NB4 (cell line): ENCODE data around the gene GPR135.

ENCODE experiments used
- CTCF ChIP-seq: IDR thresholded peaks from one replicate; pipeline ENCODE4 v1.5.1; 2012; ENCODE audit warnings: low read depth, low read length
- POLR2A ChIP-seq: IDR thresholded peaks from 2 replicates; pipeline ENCODE4 v1.6.1; 2011; ENCODE audit warnings: mild to moderate bottlenecking; ENCODE audit not compliant: insufficient read length; ENCODE audit errors: extremely low read depth

DNA sequence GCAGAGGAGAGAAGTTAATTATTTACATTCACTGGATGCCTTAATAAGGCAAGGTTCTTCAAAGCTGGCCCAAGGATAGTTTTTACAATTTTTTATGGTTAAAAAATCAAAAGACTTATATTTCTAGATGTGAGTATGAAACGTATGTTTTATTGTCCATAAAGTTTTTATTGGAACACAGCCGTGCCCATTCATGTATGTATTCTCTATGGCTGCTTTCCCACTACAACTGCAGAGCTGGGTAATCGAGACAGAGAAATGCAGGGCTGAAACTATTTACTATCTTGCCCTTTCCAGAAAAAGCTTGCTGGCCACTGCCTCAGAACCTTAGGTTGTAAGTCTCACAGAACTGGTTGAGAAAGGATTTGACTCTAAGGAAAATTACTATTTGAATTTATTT is 35.6 kb upstream of the GPR135 start:
- no peak for TF ChIP-seq POLR2A
- TF ChIP-seq CTCF: no peak
